HFFc6 (cell line): ENCODE results near the gene VEGFD. TPM values are rescaled to one million over a fixed set of nuclear protein-coding genes. Genes with fewer than 3 reads are reported as not detected.

Source experiments
- DNase-seq: peaks from one replicate; pipeline ENCODE4 v3.0.0-alpha.2; 2018
- H3K27ac Mint-ChIP-seq: 2 replicates; pipeline ENCODE4 v1.8.0; 2020; ENCODE audit warnings: mild to moderate bottlenecking, mixed read lengths
- H3K27me3 Mint-ChIP-seq: 2 replicates; pipeline ENCODE4 v1.8.0; 2021; ENCODE audit warnings: mild to moderate bottlenecking, moderate library complexity, mixed read lengths; ENCODE audit not compliant: insufficient read depth
- H3K36me3 Mint-ChIP-seq: 2 replicates; pipeline ENCODE4 v1.8.0; 2021; ENCODE audit warnings: low read depth, mixed read lengths
- H3K4me1 Mint-ChIP-seq: 2 replicates; pipeline ENCODE4 v1.8.0; 2020; ENCODE audit warnings: low read depth, mixed read lengths
- H3K4me3 Mint-ChIP-seq: 2 replicates; pipeline ENCODE4 v1.8.0; 2020; ENCODE audit warnings: mild to moderate bottlenecking, moderate library complexity, mixed read lengths
- H3K9me3 Mint-ChIP-seq: 2 replicates; pipeline ENCODE4 v1.8.0; 2020; ENCODE audit warnings: mild to moderate bottlenecking, mixed read lengths
- CTCF ChIP-seq: fragments of 200-600 bp; sonication (generic); IDR thresholded peaks from 2 replicates; pipeline ENCODE4 v1.5.0; 2021; ENCODE audit warnings: antibody characterized with exemption, mild to moderate bottlenecking
- total RNA-seq, 6 experiments: library from RNA; stranded (reverse); fragmentation: NEBNext Ultra II Directional; extraction: Animal tissue kit (Norgen Biotek cat#: 25700); gene quantifications; 2 replicates in 1 of 6; 3 replicates in 5 of 6; pipeline ENCODE4 v1.2.3, GENCODE V29; 2021

Gene VEGFD
- total RNA-seq, 6 experiments from 2014 or later, result not detected

DNA sequence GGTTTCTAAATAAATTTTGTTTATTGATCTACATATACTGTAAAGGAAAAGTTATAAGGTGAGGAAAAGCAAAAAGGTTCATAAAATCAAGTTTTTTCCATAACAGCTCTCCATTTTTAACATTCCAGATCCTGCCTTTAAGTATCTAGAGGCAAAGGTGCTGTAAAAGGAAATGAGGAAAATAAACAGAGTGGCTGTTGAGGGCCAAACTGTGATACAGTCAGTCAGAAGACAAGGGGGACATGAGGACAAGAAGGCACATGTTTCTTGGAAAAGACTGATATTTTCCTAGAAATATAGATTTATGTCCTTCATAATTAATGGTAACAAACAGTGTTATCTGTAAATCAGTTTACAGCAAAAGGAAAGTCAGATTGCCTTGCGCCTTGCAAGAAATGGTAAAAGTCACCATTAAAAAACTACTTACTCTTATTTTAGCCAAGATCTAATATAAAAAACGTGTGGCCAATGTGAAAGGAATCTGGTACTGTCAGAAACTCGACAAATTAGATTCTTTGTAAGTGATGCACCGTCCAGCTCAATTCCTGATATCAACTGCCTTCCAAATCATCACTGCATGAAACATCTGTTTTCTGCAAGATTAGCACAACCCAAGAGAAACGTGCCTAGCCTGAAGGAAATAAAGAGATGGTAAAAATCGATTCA, 34.0 kb upstream of the VEGFD start:
- Mint-ChIP-seq H3K9me3 (peaks cover 7% of the 10 kb centered on the region), H3K4me3 (peak overlapping the region; percentile 55), H3K36me3 (peaks cover 6% of the 10 kb centered on the region; the same call in 1 of the 2 replicates), H3K27me3 (peaks cover 2% of the 10 kb centered on the region; the same call in 1 of the 2 replicates), H3K27ac (peak overlapping the region; percentile 64), H3K4me1 (peaks cover 20% of the 10 kb centered on the region)
- no peak for TF ChIP-seq CTCF
- peak; percentile 70 for DNase-seq

GRCh38 chrX:15416133-15416993, 32.1 kb upstream of the VEGFD start:
- DNase-seq, result no peak

DNA sequence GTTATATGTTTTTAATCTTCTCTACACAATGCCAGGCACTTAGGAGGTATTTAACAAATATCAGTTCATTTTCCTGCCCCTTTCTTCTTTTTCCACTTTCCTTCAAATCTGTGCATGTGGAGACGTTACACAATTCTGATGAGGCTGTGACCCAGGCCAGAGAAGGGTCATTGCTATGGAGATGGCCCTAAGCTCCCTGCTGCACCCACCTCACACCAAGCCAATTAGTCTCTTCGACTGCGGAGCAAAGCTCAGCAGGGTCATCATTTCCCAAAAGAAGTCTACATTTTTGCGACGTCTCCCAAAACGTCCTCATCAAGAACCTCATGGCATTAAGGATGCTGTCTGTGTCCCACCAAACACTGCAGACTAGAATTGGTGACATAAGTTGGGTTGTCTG, 28.9 kb upstream of the VEGFD start:
- TF ChIP-seq CTCF, result no peak
- DNase-seq, result no peak
- no peaks in the 10 kb centered on the region; the same call in none of the 2 replicates for H3K27me3 Mint-ChIP-seq
- H3K4me1 Mint-ChIP-seq, result peaks cover 7% of the 10 kb centered on the region
- H3K36me3 Mint-ChIP-seq, result peaks cover 6% of the 10 kb centered on the region; the same call in 1 of the 2 replicates
- no peak overlapping the region for H3K27ac Mint-ChIP-seq
- H3K4me3 Mint-ChIP-seq, result no peak overlapping the region
- H3K9me3 Mint-ChIP-seq, result peaks cover 7% of the 10 kb centered on the region

More at GRCh38 chrX:15416133-15416993, 32.1 kb upstream of the VEGFD start:
- Mint-ChIP-seq H3K27ac (no peak overlapping the region), H3K4me3 (no peak overlapping the region), H3K4me1 (peaks cover 20% of the 10 kb centered on the region), H3K9me3 (peaks cover 7% of the 10 kb centered on the region), H3K27me3 (peaks cover 2% of the 10 kb centered on the region; the same call in 1 of the 2 replicates), H3K36me3 (peaks cover 6% of the 10 kb centered on the region; the same call in 1 of the 2 replicates)
- no peak for TF ChIP-seq CTCF

- no peaks in the 10 kb centered on the region for H3K9me3 Mint-ChIP-seq
- no peak for DNase-seq
- no peaks in the 10 kb centered on the region; the same call in 1 of the 2 replicates for H3K27me3 Mint-ChIP-seq
- H3K27ac Mint-ChIP-seq, result no peak overlapping the region
- no peaks in the 10 kb centered on the region for H3K36me3 Mint-ChIP-seq
- TF ChIP-seq CTCF, result no peak
- no peak overlapping the region for H3K4me3 Mint-ChIP-seq
- no peaks in the 10 kb centered on the region; the same call in 1 of the 2 replicates for H3K4me1 Mint-ChIP-seq
Observed at GRCh38 chrX:15410947-15411346, 26.7 kb upstream of the VEGFD start.

DNA sequence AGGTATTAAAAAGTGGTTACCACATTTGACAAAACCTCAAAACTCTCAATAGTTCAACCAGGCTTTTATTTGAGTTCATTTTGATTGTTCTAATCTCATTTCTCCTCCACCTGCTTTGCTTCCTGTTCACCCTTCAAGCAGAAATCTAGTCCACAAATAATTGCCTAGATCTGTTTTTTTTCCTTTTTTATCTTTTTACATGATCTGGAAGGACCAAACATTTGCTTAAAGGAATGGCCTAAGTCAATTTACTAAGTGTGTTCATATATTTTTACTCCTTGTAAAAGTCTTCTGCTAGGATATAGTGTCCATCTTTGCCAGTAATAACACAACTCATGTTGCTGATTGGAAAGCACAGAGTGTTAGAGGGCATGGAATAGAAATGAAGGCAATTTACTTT, 26.2 kb upstream of the VEGFD start:
- no peaks in the 10 kb centered on the region for H3K9me3 Mint-ChIP-seq

More for the DNA sequence above, 26.2 kb upstream of the VEGFD start:
- Mint-ChIP-seq H3K4me1 (no peaks in the 10 kb centered on the region; the same call in 1 of the 2 replicates), H3K36me3 (no peaks in the 10 kb centered on the region), H3K27ac (no peak overlapping the region), H3K4me3 (no peak overlapping the region), H3K27me3 (no peaks in the 10 kb centered on the region; the same call in 1 of the 2 replicates)
- TF ChIP-seq CTCF, result no peak
- DNase-seq, result no peak
